HG03066 (cell line): ENCODE results near the gene KLRG1.

Experiments
- ATAC-seq: cut with Tn5 transposase; IDR thresholded peaks from one replicate; pipeline ENCODE4 v1.9.1; 2021; ENCODE audit warnings: low read depth; ENCODE audit not compliant: unreplicated experiment

Gene KLRG1

GRCh38 chr12:8989413-8989812 lies at the start of gene KLRG1:
KLRG1 (plus strand) TSS chr12:8989546; CDS start chr12:8989636, 90 bp downstream.
- no peak for ATAC-seq

GRCh38 chr12:8941691-8942478 lies 47.5 kb upstream of the KLRG1 start:
- ATAC-seq, result no peak

- no peak for ATAC-seq
Observed at GRCh38 chr12:8943565-8944186, 45.7 kb upstream of the KLRG1 start.

- ATAC-seq, result no peak
Observed at GRCh38 chr12:8946733-8947132, 42.6 kb upstream of the KLRG1 start.

GRCh38 chr12:8947737-8948136 lies 41.6 kb upstream of the KLRG1 start:
- ATAC-seq, result no peak

GRCh38 chr12:8948701-8949341 lies 40.5 kb upstream of the KLRG1 start:
- no peak for ATAC-seq

- peak; percentile 78 for ATAC-seq
Observed at GRCh38 chr12:8949342-8950220, 39.8 kb upstream of the KLRG1 start, which contains the start of gene M6PR. M6PR (minus strand) TSS chr12:8949645; CDS start chr12:8946404, 3,241 bp downstream.

- no peak for ATAC-seq
Observed at GRCh38 chr12:8950221-8950527, 39.2 kb upstream of the KLRG1 start.

- no peak for ATAC-seq
Observed at GRCh38 chr12:8950702-8951478, 38.5 kb upstream of the KLRG1 start.

- no peak for ATAC-seq
Observed at GRCh38 chr12:8951744-8952143, 37.6 kb upstream of the KLRG1 start.

GRCh38 chr12:8953773-8954402 lies 35.5 kb upstream of the KLRG1 start:
- ATAC-seq, result no peak

GRCh38 chr12:8956073-8956472 lies 33.3 kb upstream of the KLRG1 start:
- no peak for ATAC-seq

GRCh38 chr12:8956772-8957171 lies 32.6 kb upstream of the KLRG1 start:
- no peak for ATAC-seq

- no peak for ATAC-seq
Observed at GRCh38 chr12:8957561-8957960, 31.8 kb upstream of the KLRG1 start.

GRCh38 chr12:8958066-8958465 lies 31.3 kb upstream of the KLRG1 start:
- no peak for ATAC-seq

GRCh38 chr12:8960176-8960575 lies 29.2 kb upstream of the KLRG1 start:
- no peak for ATAC-seq

GRCh38 chr12:8968761-8969160 lies 20.6 kb upstream of the KLRG1 start:
- no peak for ATAC-seq

- no peak for ATAC-seq
Observed at GRCh38 chr12:8969861-8970411, 19.4 kb upstream of the KLRG1 start.

- ATAC-seq, result no peak
Observed at GRCh38 chr12:8970432-8970831, 18.9 kb upstream of the KLRG1 start.
